OCI-LY7 (cell line): ENCODE results near the gene KIF1A.

Experiments used
- CTCF ChIP-seq: fragments of 200-600 bp; sonication (generic); conservative IDR thresholded peaks from 2 replicates; pipeline ENCODE4 v1.5.1; 2014; ENCODE audit warnings: mild to moderate bottlenecking, antibody characterized with exemption, low read length, moderate library complexity, mixed read lengths
- EZH2phosphoT487 ChIP-seq: fragments of 200-600 bp; sonication (generic); IDR thresholded peaks from 2 replicates; pipeline ENCODE4 v1.6.1; 2018; ENCODE audit warnings: low read depth, borderline replicate concordance, mild to moderate bottlenecking, mixed run types, antibody characterized with exemption, low read length, moderate library complexity, mixed read lengths

GRCh38 chr2:240701736-240702639 lies 118.0 kb downstream of the KIF1A start:
- TF ChIP-seq CTCF (no peak), EZH2phosphoT487 (no peak)
